Hepatocyte (in vitro differentiated cells): ENCODE results near the gene HCAR3.

ENCODE experiments used
- EZH2 ChIP-seq: fragments of 200-600 bp; sonication (generic); IDR thresholded peaks from 2 replicates; pipeline ENCODE4 v1.6.1; 2016; ENCODE audit warnings: antibody characterized with exemption, mild to moderate bottlenecking, borderline replicate concordance
- TF ChIP-seq, protein P1 (sequence below): fragments of 200-600 bp; sonication (generic); IDR thresholded peaks from 2 replicates; pipeline ENCODE4 v1.5.1; 2016; ENCODE audit warnings: antibody characterized with exemption, mild to moderate bottlenecking; ENCODE audit not compliant: poor library complexity

DNA sequence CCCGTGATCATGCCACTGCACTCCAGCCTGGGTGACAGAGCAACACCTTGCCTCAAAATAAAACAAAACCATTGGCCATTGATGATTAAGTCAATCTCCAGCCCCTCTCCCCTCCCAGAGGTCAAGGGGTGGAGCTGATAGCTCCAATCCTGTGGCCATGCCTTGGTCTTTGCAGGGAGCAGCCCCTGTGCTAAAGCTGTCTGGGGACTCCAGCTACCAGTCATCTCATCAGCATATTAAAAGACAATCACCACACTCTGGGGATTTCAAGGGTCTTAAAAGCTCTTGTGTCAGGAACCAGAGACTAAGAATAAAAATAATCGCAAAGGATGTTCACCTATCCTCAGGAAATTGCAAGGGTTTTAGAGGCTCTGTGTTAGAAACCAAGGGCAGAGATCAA lies 44.1 kb downstream of the HCAR3 start:
- TF ChIP-seq, protein P1, sequence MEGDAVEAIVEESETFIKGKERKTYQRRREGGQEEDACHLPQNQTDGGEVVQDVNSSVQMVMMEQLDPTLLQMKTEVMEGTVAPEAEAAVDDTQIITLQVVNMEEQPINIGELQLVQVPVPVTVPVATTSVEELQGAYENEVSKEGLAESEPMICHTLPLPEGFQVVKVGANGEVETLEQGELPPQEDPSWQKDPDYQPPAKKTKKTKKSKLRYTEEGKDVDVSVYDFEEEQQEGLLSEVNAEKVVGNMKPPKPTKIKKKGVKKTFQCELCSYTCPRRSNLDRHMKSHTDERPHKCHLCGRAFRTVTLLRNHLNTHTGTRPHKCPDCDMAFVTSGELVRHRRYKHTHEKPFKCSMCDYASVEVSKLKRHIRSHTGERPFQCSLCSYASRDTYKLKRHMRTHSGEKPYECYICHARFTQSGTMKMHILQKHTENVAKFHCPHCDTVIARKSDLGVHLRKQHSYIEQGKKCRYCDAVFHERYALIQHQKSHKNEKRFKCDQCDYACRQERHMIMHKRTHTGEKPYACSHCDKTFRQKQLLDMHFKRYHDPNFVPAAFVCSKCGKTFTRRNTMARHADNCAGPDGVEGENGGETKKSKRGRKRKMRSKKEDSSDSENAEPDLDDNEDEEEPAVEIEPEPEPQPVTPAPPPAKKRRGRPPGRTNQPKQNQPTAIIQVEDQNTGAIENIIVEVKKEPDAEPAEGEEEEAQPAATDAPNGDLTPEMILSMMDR = no peak
- TF ChIP-seq EZH2 = no peak
